ENCODE data around the gene COG3.
"Not testable (repeated sequence)": the region's sequence is repeated elsewhere in the genome, so short reads cannot be mapped to it uniquely, and the experiment has no call there.

Gene COG3, protein sequence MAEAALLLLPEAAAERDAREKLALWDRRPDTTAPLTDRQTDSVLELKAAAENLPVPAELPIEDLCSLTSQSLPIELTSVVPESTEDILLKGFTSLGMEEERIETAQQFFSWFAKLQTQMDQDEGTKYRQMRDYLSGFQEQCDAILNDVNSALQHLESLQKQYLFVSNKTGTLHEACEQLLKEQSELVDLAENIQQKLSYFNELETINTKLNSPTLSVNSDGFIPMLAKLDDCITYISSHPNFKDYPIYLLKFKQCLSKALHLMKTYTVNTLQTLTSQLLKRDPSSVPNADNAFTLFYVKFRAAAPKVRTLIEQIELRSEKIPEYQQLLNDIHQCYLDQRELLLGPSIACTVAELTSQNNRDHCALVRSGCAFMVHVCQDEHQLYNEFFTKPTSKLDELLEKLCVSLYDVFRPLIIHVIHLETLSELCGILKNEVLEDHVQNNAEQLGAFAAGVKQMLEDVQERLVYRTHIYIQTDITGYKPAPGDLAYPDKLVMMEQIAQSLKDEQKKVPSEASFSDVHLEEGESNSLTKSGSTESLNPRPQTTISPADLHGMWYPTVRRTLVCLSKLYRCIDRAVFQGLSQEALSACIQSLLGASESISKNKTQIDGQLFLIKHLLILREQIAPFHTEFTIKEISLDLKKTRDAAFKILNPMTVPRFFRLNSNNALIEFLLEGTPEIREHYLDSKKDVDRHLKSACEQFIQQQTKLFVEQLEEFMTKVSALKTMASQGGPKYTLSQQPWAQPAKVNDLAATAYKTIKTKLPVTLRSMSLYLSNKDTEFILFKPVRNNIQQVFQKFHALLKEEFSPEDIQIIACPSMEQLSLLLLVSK

DNA sequence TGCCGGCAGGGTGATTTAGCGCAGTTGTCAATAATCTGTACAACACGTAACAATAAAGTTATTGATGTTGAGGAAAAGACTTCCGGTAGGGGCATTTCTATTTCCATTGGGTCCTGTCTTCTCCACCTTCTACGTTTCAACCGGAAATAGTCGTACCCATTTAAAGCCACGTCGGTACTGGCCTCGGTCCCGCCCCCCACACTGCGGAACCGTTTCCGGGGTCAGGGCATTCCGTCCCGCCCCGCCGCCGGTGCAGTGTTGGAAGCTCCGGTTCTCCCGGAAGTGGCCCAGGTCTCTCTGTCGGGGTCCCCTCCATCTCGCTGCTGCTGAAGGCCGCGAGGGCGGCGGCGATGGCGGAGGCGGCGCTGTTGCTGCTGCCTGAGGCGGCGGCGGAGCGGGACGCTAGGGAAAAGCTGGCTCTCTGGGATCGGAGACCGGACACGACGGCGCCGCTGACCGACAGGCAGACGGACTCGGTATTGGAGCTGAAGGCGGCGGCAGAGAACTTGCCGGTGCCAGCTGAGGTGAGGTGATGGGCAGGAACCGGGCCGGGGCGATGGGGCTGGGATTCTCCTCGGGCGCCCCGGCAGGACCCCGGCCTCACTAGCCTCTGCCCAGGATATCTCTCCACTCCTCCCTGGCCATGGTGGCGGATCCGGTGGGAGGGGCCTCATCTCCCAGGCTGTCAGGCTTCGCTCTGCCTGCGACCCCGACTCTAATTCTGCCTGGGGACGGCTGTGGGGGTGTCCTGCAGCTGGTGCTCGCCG, at the start of gene COG3:
TSS of gene COG3 (plus strand) at position 253 of the 767 bp plus-strand sequence. CDS start at position 351, 98 bp downstream.
- DNase-seq (ENCODE audit: low spot score), result peak; percentile 96

DNA sequence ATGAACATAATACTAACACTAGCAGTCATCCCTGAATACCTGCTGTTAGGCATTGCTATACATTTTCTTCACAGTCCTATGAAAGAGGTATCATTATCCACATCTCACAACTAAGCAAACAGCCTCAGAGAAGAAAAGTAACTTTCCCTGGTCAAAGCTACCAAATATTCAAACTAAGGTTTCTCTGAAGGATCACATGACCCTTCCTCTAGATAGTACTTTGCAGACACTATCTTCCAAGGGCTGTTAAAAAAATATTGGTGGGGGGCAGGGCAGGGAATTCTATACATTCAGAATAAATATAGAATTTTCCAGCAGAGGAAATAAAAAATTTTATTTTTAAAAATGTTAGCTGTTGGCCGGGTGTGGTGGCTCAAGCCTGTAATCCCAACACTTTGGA, 49.6 kb upstream of the COG3 start:
- no peak for DNase-seq (ENCODE audit: low spot score)

DNA sequence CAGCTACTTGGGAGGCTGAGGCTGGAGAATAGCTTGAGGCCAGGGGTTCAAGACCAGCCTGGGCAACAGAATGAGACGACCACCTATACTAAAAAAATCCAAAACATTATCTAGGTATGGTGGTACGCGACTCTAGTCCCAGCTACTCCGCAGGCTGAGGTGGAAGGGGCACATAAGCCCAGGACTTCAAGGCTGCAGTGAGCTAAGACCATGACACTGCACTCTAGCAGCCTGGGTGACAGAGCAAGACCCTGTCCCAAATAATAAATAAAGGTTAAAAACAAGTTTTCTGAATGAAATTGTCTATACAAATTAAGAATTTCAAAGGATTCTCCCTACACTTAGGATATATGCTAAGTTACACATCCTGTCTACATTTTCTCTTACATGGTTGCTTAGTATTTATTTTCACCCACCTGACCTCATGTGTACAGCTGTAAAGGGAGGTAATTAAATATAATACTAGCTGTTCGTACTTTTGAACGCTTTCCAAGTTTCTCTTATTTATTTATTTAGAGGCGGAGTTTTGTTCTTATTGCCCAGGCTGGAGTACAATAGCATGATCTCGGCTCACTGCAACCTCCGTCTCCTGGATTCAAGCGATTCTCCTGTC, 48.1 kb upstream of the COG3 start:
- no peak for DNase-seq (ENCODE audit: low spot score)

DNA sequence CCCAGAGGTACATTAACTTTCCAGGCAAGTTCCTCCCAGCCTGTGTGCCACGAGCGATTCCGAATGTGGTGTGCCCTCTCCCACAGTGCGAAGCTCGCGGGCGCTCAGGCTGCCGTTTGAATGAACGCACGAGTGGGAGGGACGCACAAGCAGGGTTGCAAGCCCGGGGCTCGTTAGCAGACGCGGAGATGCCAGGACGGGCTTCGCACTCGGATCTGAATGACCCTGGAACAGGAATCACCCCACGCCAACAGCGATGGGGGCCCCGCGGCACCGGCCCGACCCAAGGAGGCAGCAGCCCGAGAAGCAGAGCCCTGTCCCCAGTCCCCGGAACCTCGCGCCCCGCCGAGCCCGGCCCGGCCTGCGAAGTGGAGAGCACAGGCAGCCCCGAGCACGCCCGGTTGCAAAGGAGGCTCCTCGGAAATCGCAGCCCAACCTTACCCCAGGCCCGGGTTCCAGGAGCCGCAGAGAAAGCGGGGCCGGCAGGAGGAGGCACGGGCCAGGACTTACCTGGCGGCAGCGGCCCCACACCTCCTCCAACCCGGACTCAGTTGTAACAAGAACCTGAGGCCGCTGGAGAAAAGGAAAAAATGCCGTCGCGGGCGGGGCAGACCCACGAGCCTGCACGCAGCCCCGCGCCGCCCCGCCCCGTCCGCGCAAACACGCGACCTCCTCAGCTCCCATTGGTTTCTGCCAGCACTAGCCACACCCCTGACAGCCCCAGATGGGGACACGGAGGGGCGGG, 46.8 kb upstream of the COG3 start, which contains the start of gene SLC25A30:
TSS of gene SLC25A30 (minus strand) at position 584 of the 745 bp plus-strand sequence. CDS start 6,948 bp downstream, outside the sequence.
- DNase-seq (ENCODE audit: low spot score), result peak; percentile 92

DNA sequence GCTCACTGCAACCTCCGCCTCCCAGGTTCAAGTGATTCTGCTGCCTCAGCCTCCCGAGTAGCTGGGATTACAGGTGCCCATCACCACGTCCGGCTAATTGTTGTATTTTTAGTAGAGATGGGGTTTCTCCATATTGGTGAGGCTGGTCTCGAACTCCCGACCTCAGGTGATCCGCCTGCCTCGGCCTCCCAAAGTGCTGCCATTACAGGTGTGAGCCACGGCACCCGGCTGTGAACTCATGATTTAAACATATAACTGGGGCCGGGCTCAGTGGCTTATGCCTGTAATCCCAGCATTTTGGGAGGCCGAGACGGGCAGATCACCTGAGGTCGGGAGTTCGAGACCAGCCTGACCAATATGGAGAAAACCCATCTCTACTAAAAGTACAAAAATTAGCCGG, 45.4 kb upstream of the COG3 start:
- not testable (repeated sequence) for DNase-seq (ENCODE audit: low spot score)

DNA sequence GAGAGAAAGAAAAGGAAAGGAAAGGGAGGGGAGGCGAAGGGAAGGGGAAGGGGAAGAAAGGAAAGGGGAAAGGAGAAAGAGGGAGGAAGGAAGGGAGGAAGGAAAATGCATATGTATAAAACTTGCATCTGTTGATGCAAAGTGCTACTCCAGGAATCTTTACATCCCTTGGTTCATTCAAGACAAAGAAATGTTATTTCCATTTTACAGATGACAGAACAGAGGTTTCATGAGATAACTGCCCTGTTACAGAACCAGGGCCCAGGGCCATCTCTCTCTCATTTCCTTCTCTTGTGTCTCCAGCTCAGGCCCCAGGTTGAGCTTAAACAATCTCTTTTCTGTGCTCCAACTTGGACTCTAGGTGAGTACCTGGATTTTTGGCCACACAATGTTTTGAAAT, 44.8 kb upstream of the COG3 start:
- DNase-seq (ENCODE audit: low spot score), result no peak

DNA sequence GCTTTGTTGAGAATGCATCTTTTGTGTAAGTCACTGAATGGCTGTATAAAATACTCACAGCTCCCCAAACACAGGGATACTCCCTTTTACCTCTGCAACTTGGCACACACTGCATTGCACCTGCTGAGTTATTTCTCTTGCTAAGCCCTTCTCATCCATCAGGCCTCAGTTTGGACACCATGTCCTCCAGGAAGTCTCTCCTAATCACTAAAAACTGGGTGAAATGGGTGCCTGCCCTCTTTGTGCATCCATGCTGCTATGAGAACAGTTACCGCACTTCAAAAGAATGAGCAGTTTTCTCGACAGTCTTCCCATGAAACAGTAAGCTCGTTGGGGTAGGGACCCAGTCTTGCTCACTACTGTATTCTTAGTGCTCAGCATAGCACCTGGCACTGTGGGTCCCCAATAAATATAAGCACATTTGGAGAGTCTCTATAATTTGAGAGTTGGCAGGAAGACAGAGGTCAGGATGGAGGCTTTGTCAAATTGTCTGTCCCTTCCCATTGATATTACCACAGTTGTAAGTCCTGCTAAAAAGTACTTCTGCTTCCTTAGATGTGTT, 41.9 kb upstream of the COG3 start:
- no peak for DNase-seq (ENCODE audit: low spot score)

DNA sequence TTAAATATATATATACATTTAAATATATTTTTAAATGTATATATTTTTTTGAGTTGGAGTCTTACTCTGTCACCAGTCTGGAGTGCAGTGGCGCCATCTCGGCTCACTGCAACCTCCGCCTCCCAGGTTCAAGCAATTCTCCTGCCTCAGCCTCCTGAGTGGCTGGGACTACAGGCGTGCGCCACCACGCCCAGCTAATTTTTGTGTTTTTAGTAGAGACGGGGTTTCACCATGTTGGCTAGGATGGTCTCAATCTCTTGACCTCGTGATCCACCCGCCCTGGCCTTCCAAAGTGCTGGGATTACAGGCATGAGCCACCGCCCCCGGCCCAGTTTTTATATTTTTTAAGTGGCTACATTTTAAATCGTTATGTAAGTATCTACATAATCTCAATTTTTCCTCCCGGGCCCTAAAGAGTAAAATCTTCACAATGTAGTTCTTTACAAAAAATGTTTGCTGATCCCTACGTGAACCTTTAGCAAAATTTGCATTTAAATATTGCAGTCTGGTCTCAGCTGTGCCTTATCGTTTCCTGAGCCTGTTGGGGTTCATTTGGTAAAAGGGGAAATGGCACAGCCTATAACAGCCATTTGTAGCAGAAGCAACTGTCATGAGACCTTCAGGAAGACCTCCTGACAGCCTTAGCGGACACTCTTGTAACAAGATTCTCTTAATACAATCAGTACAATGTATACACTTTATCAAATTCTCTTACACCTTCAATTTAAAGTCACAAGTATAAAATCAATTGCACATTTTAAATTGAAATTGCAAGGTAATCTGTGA, 38.5 kb upstream of the COG3 start:
- DNase-seq (ENCODE audit: low spot score), result not testable (repeated sequence)

DNA sequence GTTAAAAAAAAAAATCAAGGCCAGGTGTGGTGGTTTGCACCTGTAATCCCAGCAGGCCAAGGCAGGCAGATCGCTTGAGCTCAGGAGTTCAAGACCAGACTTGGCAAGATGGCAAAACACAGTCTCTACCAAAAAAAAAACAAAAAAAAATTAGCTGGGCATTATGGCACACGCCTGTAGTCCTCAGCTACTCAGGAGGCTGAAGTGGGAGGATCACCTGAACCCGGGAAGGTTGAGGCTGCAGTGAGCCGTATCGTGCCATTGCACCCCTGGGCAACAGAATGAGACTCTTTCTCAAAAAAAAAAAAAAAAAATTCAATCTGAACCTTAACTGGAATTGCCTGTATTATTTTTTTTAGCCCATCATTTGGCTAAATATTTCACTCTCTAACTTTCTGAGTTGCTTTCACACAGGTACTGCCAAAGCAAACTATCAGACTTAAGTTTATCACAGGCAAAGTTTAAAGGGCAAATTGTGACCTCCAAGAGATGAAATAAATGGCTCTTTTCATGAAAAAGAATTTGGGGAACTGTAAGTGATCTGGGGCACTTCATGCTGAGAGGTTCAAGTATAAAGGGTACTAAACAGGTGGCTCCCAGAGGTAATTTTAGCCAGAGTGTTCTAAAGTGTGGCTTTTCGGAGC, 31.9 kb upstream of the COG3 start:
- no peak for DNase-seq (ENCODE audit: low spot score)

DNA sequence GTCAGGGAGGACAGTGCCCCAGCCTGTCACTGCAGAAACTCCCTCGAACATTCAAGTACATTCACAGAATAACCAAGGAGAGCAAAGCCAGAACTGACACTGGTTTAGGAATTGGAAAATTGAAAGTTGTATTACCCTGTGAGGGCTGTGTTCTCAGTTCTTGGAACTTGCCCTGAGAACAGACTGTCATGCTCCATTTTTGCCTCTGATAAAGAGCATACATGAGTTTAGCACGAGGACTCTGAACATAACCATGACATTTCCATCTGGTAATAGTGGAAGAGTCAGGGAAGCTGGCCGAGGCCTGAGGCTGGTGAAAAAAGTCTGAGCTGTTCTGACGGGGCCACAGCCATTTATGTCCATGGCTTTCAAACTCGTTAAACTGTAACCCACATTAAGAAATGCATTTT, 31.4 kb upstream of the COG3 start:
- no peak for DNase-seq (ENCODE audit: low spot score)

DNA sequence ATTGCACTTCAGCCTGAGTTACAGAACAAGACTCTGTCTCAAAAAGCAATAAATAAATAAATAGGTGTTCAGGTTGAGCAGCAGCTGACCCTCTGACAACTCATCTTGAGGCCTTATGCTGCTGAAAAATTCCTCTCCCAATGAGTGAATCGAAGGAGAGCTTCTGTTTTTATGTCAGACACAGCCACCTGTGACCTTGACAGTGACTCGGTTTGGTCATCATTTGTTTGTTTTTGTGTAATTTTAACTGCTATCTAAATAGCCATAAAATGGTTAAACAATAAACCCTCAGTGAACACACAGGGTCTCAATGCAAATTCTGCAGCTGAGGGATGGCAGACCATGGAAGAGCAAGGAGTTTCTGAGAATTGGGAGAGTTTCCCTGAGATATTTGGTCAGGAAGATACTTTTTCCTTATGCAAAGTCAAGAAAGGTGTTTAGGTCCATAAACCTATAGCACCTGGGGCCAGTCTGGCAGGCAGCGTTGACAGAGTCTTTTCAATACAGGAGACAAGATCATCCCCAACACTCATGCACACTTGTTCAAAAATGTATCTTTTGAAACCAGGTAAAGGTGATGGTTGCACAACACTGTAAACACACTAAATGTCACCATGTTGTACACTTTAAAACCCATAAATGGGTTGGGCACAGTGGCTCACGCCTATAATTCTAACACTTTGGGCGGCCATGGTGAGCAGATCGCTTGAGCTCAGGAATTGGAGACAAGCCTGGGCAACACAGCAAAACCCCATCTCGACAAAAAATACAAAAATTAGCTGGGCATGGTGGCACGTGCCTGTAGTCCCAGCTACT, 30.0 kb upstream of the COG3 start:
- no peak for DNase-seq (ENCODE audit: low spot score)

DNA sequence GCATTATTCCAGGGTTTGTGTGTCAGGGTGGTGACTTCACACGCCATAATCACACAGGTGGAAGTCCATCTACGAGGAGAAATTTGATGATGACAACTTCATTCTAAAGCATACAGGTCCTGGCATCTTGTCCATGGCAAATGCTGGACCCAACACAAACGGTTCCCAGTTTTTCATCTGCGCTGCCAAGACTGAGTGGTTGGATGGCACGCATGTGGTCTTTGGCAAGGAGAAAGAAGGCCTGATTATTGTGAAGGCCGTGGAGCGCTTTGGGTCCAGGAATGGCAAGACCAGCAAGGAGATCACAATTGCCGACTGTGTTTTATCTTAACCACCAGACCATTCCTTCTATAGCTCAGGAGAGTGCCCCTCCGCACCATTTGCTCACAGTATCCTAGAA, 28.4 kb upstream of the COG3 start:
- no peak for DNase-seq (ENCODE audit: low spot score)

DNA sequence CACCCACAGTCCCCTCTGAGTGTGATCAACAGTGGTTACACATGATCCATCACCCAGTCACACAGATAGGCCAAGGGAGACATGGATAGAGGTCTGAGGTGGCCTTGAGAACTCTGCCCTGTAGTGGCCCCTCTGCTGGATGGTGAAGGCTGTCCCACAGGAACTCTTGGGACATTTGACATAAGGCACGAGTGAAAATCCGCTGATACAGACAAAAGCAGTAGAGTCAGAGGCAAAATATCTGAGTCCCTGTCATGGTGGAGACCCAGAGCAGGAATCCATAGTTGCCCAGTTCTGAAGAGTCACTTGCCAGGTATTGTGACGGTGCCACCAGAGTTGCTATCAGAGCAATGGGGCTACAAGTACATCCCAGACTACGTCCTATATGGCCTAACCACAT, 27.8 kb upstream of the COG3 start:
- no peak for DNase-seq (ENCODE audit: low spot score)

DNA sequence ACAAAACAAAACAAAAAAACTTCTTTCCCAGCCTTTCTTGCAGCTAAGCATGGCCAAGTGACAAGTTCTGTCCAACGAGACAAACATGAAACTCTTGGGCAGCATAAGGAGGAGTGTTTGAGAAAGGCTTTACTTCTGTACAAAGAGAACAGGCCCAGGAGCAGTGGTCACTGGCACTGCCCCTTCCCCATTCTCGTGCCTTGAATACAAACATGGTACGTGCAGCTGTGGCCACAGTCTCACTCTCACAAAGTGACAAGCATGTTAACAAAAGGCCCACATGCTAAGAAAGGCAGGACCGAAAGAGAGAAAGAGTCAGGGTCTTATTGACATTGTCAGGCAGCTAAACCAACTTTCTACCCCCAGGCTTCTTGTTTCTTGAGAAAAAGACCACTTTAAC, 26.8 kb upstream of the COG3 start:
- DNase-seq (ENCODE audit: low spot score), result no peak

DNA sequence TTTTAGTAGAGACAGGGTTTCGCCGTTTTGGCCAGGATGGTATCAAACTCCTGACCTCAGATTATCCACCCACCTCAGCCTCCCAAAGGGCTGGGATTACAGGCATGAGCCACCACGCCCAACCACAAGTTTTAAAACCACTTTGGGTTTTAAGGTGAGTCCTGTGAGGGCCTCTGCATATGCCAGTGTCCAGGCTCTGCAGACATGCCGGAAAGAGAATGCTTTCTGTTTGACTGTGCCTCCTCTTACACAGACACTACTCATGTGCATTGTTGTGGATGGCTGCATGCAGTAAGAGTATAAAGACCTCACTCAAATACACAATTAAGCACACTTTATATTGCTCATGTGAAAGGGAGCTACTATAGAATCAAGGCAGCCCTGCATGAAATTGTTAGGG, 25.7 kb upstream of the COG3 start:
- DNase-seq (ENCODE audit: low spot score), result peak; percentile 28

DNA sequence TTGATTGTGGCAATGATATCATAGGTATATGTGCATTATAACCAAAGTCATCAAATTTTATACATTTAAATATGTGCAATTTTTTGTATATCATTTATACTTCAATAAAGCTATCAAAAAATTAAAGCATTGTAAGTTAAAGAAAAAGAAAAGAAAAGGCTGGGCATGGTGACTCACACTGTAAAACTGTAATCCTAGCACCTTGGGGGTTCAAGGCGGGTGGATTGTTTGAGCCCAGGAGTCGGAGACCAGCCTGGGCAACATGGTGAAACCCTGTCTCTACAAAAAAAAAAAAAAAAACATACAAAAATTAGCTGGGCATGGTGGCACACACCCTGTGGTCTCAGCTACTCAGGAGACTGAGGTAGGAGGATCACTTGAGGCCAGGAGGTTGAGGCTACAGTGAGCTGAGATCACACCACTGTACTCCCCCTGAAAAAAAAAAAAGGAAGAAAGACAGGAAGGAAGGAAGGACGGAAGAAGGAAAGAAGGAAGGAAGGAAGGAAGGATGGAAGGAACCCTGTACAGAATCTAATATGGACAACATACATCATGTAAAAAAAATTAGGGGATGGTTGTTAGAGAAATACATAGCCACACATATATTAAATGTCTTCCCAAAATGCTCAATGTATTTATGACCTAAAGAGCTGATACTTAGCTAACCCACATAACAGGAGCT, 24.8 kb upstream of the COG3 start:
- no peak for DNase-seq (ENCODE audit: low spot score)

DNA sequence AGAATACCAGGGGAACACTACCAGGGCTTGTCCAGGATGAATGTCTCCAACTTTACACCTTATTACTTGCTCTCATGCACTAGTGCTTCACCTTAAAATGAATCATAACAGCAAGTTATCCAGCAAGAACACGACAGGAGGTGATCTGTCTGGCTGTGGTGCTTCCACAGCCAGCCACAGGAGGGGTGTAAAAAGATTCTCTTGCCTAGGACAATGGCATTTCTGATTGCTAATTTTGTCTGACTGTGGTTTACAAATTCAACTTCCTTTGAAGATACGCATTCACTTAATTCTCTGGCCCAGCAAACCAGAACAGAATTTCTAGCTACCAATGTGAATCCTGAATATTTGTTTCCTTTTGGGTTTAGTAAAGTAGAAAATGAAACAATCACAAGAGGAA, 23.1 kb upstream of the COG3 start:
- DNase-seq (ENCODE audit: low spot score), result peak; percentile 54

DNA sequence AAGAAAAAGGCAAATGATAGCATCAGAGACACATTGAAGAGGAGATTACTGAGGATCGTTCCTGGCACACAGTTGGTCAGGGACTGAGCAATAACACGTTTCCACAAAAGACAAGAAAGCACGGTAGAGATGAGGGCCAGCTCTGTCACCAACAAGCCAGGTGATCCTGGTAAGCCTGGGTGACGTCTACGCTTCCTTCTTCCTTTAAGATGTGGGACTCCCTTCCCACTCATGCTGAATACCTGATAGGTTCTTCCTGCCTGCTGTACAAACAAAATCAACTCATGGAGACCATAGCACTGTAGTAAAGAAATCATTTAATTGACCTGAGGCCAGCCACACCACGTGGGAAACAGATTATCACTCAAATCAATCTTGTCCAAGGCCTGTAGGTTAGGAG, 19.7 kb upstream of the COG3 start:
- no peak for DNase-seq (ENCODE audit: low spot score)
